GM23338 (cell line): ENCODE measurements around the gene YWHAQ. TPM values are rescaled to one million over a fixed set of nuclear protein-coding genes. Genes with fewer than 3 reads are reported as not detected.

Source experiments
- ATAC-seq: fragments of 200-7000 bp; cut with Tn5 transposase; 3 replicates; pipeline ENCODE4 v1.9.1; 2020
- DNase-seq: peaks from one replicate; pipeline ENCODE4 v3.0.0-alpha.2; 2015; ENCODE audit warnings: low spot score
- H2AFZ ChIP-seq: fragments of 200-600 bp; sonication (generic); 2 replicates; pipeline ENCODE4 v1.8.0; 2016; ENCODE audit warnings: antibody characterized with exemption, mild to moderate bottlenecking, moderate library complexity
- H3F3A ChIP-seq: fragments of 200-600 bp; sonication (generic); replicated peaks from 2 replicates; pipeline ENCODE4 v1.8.0; 2017; ENCODE audit warnings: antibody characterized with exemption, mixed run types, low read depth
- H3K27ac ChIP-seq: fragments of 200-600 bp; sonication (generic); 2 replicates; pipeline ENCODE4 v1.6.1; 2016; ENCODE audit warnings: low read depth
- H3K27me3 ChIP-seq: fragments of 200-600 bp; sonication (generic); 2 replicates; pipeline ENCODE4 v1.8.0; 2016; ENCODE audit warnings: mild to moderate bottlenecking, mixed run types, moderate library complexity; ENCODE audit not compliant: insufficient read depth
- H3K36me3 ChIP-seq: fragments of 200-600 bp; sonication (generic); 2 replicates; pipeline ENCODE4 v1.8.0; 2016; ENCODE audit warnings: mild to moderate bottlenecking; ENCODE audit not compliant: insufficient read depth
- H3K4me1 ChIP-seq: fragments of 200-600 bp; sonication (generic); 2 replicates; pipeline ENCODE4 v1.8.0; 2016; ENCODE audit warnings: mild to moderate bottlenecking, moderate library complexity; ENCODE audit not compliant: insufficient read depth
- H3K4me2 ChIP-seq: fragments of 200-600 bp; sonication (generic); 2 replicates; pipeline ENCODE4 v1.7.1; 2017; ENCODE audit warnings: mixed run types
- H3K4me3 ChIP-seq: fragments of 200-600 bp; sonication (generic); 2 replicates; pipeline ENCODE4 v1.6.1; 2016; ENCODE audit warnings: mixed run types
- H3K79me2 ChIP-seq: fragments of 200-600 bp; sonication (generic); replicated peaks from 2 replicates; pipeline ENCODE4 v1.8.0; 2017; ENCODE audit warnings: mild to moderate bottlenecking; ENCODE audit not compliant: insufficient read depth
- H3K9me2 ChIP-seq: fragments of 200-600 bp; sonication (generic); 2 replicates; pipeline ENCODE4 v1.8.0; 2017; ENCODE audit not compliant: insufficient read depth
- H4K20me1 ChIP-seq: fragments of 200-600 bp; sonication (generic); replicated peaks from 2 replicates; pipeline ENCODE4 v1.8.0; 2017; ENCODE audit warnings: mild to moderate bottlenecking; ENCODE audit not compliant: insufficient read depth
- H3K27ac Mint-ChIP-seq: 2 replicates; pipeline ENCODE4 v1.8.0; 2020; ENCODE audit warnings: inconsistent platforms, mild to moderate bottlenecking, moderate library complexity, mixed read lengths
- H3K27me3 Mint-ChIP-seq: 3 replicates; pipeline ENCODE4 v1.8.0; 2022; ENCODE audit warnings: low read depth, mild to moderate bottlenecking, moderate library complexity, mixed read lengths, inconsistent platforms; ENCODE audit not compliant: insufficient read depth, poor library complexity
- H3K36me3 Mint-ChIP-seq: 3 replicates; pipeline ENCODE4 v1.8.0; 2021; ENCODE audit warnings: low read depth, mild to moderate bottlenecking, inconsistent platforms, moderate library complexity, mixed read lengths
- H3K4me1 Mint-ChIP-seq: 3 replicates; pipeline ENCODE4 v1.8.0; 2020; ENCODE audit warnings: mild to moderate bottlenecking, inconsistent platforms, mixed read lengths
- H3K4me3 Mint-ChIP-seq: 3 replicates; pipeline ENCODE4 v1.8.0; 2021; ENCODE audit warnings: moderate library complexity, mild to moderate bottlenecking, inconsistent platforms, mixed read lengths
- H3K9me3 Mint-ChIP-seq: 3 replicates; pipeline ENCODE4 v1.8.0; 2020; ENCODE audit warnings: moderate library complexity, mild to moderate bottlenecking, inconsistent platforms, mixed read lengths
- NANOG ChIP-seq: IDR thresholded peaks from 2 replicates; pipeline ENCODE4 v1.6.1; 2016; ENCODE audit warnings: antibody characterized with exemption, borderline replicate concordance
- ZNF114 ChIP-seq: fragments of 250-450 bp; sonication (Bioruptor Pico); IDR thresholded peaks from 2 replicates; pipeline ENCODE4 v1.5.0; 2020; ENCODE audit warnings: mild to moderate bottlenecking, moderate library complexity
- polyA plus RNA-seq: library from polyadenylated mRNA; unstranded; fragments of >200 nt; fragmentation: Nextera tagmentation; extraction: Ambion mirVana; gene quantifications from 2 replicates; pipeline ENCODE4 v1.2.1, GENCODE V29; 2016
- total RNA-seq: library from RNA; depleted of rRNA; stranded (reverse); fragments of >200 nt; shearing (Covaris generic); gene quantifications from 2 replicates; pipeline ENCODE4 v1.2.3, GENCODE V29; 2014
- TF ChIP-seq, protein P1 (sequence below): IDR thresholded peaks from one replicate; pipeline ENCODE4 v1.6.1; 2018; ENCODE audit warnings: antibody characterized with exemption; ENCODE audit not compliant: unreplicated experiment
- TF ChIP-seq, protein P2 (sequence below), 2 experiments: fragments of 200-600 bp in 1 of 2; sonication (generic) in 1 of 2; conservative IDR thresholded peaks; 2 replicates each; pipeline versions ENCODE4 v1.5.1 to v1.6.1; 2016 to 2017; ENCODE audit warnings: antibody characterized with exemption in 2 of 2, low read depth in 2 of 2, mild to moderate bottlenecking in 2 of 2, moderate library complexity in 1 of 2
- TF ChIP-seq, protein P3 (sequence below): IDR thresholded peaks from 2 replicates; pipeline ENCODE4 v1.6.1; 2016; ENCODE audit warnings: antibody characterized with exemption

YWHAQ gene
- total and polyA plus RNA-seq, 2 experiments from 2014 or later: 295 to 464 TPM

DNA sequence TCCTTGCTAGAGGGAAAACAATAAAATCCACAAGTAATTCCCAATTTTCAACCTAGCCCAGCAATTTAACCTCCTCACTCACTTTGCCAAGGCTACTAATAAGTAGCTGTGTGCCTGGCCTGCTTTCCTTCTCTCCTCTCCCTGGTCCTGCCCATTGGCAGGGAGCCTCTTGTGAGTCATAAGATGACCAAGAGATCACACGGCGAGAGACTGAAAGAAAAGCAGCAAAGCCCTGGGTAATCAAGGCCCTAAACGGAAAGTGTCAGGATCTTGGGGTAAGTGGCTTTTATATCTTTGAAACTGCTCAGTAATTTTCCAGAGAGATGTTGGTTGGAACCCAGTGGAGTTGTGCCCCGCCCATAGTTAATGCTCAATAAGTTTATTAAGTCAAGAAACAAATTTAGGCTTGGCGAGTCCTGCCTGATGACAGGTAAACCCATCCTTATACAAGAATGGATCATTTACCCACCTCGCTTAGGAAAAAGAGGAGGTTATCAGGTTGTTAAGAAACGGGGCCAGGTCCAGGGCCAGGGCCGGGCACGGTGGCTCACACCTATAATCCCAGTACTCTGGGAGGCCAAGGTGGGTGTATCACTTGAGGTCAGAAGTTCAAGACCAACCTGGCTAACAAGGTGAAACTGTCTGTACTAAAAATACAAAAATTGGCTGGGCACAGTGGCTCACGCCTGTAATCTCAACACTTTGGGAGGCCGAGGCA is 65.2 kb downstream of the YWHAQ start (continued):
- TF ChIP-seq, protein P1, sequence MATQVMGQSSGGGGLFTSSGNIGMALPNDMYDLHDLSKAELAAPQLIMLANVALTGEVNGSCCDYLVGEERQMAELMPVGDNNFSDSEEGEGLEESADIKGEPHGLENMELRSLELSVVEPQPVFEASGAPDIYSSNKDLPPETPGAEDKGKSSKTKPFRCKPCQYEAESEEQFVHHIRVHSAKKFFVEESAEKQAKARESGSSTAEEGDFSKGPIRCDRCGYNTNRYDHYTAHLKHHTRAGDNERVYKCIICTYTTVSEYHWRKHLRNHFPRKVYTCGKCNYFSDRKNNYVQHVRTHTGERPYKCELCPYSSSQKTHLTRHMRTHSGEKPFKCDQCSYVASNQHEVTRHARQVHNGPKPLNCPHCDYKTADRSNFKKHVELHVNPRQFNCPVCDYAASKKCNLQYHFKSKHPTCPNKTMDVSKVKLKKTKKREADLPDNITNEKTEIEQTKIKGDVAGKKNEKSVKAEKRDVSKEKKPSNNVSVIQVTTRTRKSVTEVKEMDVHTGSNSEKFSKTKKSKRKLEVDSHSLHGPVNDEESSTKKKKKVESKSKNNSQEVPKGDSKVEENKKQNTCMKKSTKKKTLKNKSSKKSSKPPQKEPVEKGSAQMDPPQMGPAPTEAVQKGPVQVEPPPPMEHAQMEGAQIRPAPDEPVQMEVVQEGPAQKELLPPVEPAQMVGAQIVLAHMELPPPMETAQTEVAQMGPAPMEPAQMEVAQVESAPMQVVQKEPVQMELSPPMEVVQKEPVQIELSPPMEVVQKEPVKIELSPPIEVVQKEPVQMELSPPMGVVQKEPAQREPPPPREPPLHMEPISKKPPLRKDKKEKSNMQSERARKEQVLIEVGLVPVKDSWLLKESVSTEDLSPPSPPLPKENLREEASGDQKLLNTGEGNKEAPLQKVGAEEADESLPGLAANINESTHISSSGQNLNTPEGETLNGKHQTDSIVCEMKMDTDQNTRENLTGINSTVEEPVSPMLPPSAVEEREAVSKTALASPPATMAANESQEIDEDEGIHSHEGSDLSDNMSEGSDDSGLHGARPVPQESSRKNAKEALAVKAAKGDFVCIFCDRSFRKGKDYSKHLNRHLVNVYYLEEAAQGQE: no peak
- TF ChIP-seq, protein P2, sequence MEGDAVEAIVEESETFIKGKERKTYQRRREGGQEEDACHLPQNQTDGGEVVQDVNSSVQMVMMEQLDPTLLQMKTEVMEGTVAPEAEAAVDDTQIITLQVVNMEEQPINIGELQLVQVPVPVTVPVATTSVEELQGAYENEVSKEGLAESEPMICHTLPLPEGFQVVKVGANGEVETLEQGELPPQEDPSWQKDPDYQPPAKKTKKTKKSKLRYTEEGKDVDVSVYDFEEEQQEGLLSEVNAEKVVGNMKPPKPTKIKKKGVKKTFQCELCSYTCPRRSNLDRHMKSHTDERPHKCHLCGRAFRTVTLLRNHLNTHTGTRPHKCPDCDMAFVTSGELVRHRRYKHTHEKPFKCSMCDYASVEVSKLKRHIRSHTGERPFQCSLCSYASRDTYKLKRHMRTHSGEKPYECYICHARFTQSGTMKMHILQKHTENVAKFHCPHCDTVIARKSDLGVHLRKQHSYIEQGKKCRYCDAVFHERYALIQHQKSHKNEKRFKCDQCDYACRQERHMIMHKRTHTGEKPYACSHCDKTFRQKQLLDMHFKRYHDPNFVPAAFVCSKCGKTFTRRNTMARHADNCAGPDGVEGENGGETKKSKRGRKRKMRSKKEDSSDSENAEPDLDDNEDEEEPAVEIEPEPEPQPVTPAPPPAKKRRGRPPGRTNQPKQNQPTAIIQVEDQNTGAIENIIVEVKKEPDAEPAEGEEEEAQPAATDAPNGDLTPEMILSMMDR (conservative IDR thresholded peaks at IDR 0.05; ENCODE audit: low read depth in 2 of 2): no peak
- TF ChIP-seq, protein P3, sequence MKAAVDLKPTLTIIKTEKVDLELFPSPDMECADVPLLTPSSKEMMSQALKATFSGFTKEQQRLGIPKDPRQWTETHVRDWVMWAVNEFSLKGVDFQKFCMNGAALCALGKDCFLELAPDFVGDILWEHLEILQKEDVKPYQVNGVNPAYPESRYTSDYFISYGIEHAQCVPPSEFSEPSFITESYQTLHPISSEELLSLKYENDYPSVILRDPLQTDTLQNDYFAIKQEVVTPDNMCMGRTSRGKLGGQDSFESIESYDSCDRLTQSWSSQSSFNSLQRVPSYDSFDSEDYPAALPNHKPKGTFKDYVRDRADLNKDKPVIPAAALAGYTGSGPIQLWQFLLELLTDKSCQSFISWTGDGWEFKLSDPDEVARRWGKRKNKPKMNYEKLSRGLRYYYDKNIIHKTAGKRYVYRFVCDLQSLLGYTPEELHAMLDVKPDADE: no peak

DNA sequence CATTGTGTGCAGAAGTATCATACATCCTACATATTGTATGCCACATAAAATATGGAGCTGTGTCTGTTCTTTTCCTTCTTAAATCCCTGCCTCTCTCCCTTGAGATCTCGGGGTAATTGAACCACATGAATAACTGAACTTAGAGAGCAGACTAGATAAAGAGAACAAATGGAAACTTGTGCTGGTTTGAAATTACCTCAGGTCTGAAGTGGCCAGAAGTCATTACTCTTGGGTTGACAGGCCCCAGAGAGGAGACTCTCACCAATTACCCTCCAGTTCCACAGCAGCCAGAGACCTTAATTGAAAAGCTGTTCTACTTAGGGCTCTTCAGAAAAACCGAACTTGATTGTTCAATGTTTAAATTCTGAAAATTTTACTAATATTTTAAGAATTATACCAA is 70.2 kb downstream of the YWHAQ start:
- H3K36me3 Mint-ChIP-seq: peaks cover 6% of the 10 kb centered on the region
- Histone ChIP-seq H3K4me1 (peaks cover 7% of the 10 kb centered on the region; the same call in 1 of the 2 replicates), H3K4me2 (no peak overlapping the region), H3K79me2 (peaks cover 16% of the 10 kb centered on the region), H3K4me3 (no peak overlapping the region), H3K27ac (no peak overlapping the region), H3F3A (peaks cover 5% of the 10 kb centered on the region), H3K9me2 (no peaks in the 10 kb centered on the region), H4K20me1 (no peaks in the 10 kb centered on the region), H3K36me3 (no peaks in the 10 kb centered on the region), H3K27me3 (no peaks in the 10 kb centered on the region), H2AFZ (no peak overlapping the region)
- H3K4me3 Mint-ChIP-seq: no peak overlapping the region
- H3K27ac Mint-ChIP-seq: no peak overlapping the region
- peaks cover 7% of the 10 kb centered on the region for H3K4me1 Mint-ChIP-seq
- no peaks in the 10 kb centered on the region for H3K9me3 Mint-ChIP-seq
- H3K27me3 Mint-ChIP-seq: peaks cover 3% of the 10 kb centered on the region
- DNase-seq (no peak), ATAC-seq (no peak)
- TF ChIP-seq NANOG (no peak), ZNF114 (CRISPR knock-in tag) (no peak)

DNA sequence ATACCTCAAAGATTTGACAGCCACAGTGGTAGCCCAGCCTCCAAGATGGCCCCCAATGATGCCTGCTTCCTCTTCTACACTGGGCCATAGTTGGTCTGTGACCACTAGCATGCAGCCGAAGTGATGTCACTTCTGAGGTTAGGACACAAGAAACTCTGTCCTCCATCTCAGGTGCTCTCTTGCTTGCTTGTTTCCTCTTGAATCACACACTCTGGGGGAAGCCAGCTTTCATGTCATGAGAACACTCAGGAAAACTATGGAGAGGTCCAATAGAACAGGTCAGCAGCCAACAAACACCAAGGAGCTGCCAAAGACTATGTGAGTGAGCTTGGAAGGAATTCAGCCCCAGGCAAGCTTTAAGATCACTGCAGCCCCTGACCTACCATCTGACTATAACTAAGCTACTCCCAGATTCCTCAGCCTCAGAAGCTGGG is 71.8 kb downstream of the YWHAQ start:
- Mint-ChIP-seq H3K27me3 (peaks cover 5% of the 10 kb centered on the region), H3K9me3 (no peaks in the 10 kb centered on the region), H3K4me3 (no peak overlapping the region), H3K4me1 (peaks cover 18% of the 10 kb centered on the region), H3K36me3 (peaks cover 6% of the 10 kb centered on the region), H3K27ac (no peak overlapping the region)
- Histone ChIP-seq H3F3A (peaks cover 18% of the 10 kb centered on the region), H3K4me2 (no peak overlapping the region), H3K36me3 (no peaks in the 10 kb centered on the region), H3K27me3 (no peaks in the 10 kb centered on the region), H4K20me1 (peaks cover 7% of the 10 kb centered on the region; the same call in 1 of the 2 replicates), H3K4me3 (no peak overlapping the region), H2AFZ (no peak overlapping the region), H3K27ac (no peak overlapping the region; the same call in 1 of the 2 replicates), H3K79me2 (peaks cover 28% of the 10 kb centered on the region), H3K4me1 (peaks cover 12% of the 10 kb centered on the region), H3K9me2 (no peaks in the 10 kb centered on the region)
- DNase-seq (no peak), ATAC-seq (no peak)
- TF ChIP-seq, protein P2 (conservative IDR thresholded peaks at IDR 0.05; ENCODE audit: low read depth in 2 of 2): no peak
- TF ChIP-seq, protein P3: no peak
- TF ChIP-seq NANOG: no peak
